Astrocyte (in vitro differentiated cells and primary cell): Measurements from ENCODE around the gene ZFR. TPM values are rescaled to one million over a fixed set of nuclear protein-coding genes. Genes with fewer than 3 reads are reported as not detected.

Experiments
- DNase-seq: peaks from one replicate; pipeline ENCODE4 v3.0.0-alpha.2; 2010; ENCODE audit warnings: low read depth
- FAIRE-seq: peaks from 2 replicates; lab custom pipeline; 2011; peaks lifted over from hg19 to GRCh38; lab: Jason Lieb, UNC
- H2AFZ ChIP-seq: 2 replicates; pipeline ENCODE4 v1.6.0; 2012; ENCODE audit warnings: low read depth, low read length, inconsistent platforms
- H3K27ac ChIP-seq: 2 replicates; pipeline ENCODE4 v1.5.1; 2011; ENCODE audit warnings: low read depth, low read length, inconsistent platforms
- H3K27me3 ChIP-seq: 2 replicates; pipeline ENCODE4 v1.6.0; 2011; ENCODE audit warnings: low read length, inconsistent platforms; ENCODE audit not compliant: insufficient read depth
- H3K36me3 ChIP-seq: 2 replicates; pipeline ENCODE4 v1.5.1; 2011; ENCODE audit warnings: low read length, inconsistent platforms; ENCODE audit not compliant: insufficient read depth
- H3K4me1 ChIP-seq: 2 replicates; pipeline ENCODE4 v1.5.1; 2011; ENCODE audit warnings: low read length, inconsistent platforms; ENCODE audit not compliant: insufficient read depth
- H3K4me2 ChIP-seq: 2 replicates; pipeline ENCODE4 v1.6.0; 2012; ENCODE audit warnings: low read length, inconsistent platforms
- H3K4me3 ChIP-seq: 2 replicates; pipeline ENCODE4 v1.5.1; 2011; ENCODE audit warnings: low read depth, mild to moderate bottlenecking, low read length, inconsistent platforms; ENCODE audit not compliant: insufficient read depth
- H3K79me2 ChIP-seq: 2 replicates; pipeline ENCODE4 v1.6.0; 2012; ENCODE audit warnings: mild to moderate bottlenecking, low read length, inconsistent platforms; ENCODE audit not compliant: insufficient read depth
- H3K9ac ChIP-seq: 2 replicates; pipeline ENCODE4 v1.6.0; 2012; ENCODE audit warnings: mild to moderate bottlenecking, low read length, inconsistent platforms
- H3K9me3 ChIP-seq: 2 replicates; pipeline ENCODE4 v1.5.1; 2012; ENCODE audit warnings: low read depth, mild to moderate bottlenecking, low read length, inconsistent platforms; ENCODE audit not compliant: insufficient read depth
- H4K20me1 ChIP-seq: 2 replicates; pipeline ENCODE4 v1.6.0; 2012; ENCODE audit warnings: low read length, inconsistent platforms; ENCODE audit not compliant: insufficient read depth
- H3K27ac Mint-ChIP-seq: one replicate; pipeline ENCODE4 v1.8.0; 2021; ENCODE audit warnings: mild to moderate bottlenecking, mixed read lengths; ENCODE audit not compliant: unreplicated experiment
- H3K27me3 Mint-ChIP-seq: one replicate; pipeline ENCODE4 v1.8.0; 2021; ENCODE audit warnings: low read depth, mixed read lengths; ENCODE audit not compliant: unreplicated experiment
- H3K36me3 Mint-ChIP-seq: one replicate; pipeline ENCODE4 v1.8.0; 2021; ENCODE audit warnings: low read depth, mixed read lengths; ENCODE audit not compliant: unreplicated experiment
- H3K4me1 Mint-ChIP-seq: one replicate; pipeline ENCODE4 v1.8.0; 2021; ENCODE audit warnings: low read depth, mixed read lengths; ENCODE audit not compliant: unreplicated experiment
- H3K4me3 Mint-ChIP-seq: one replicate; pipeline ENCODE4 v1.8.0; 2021; ENCODE audit warnings: mild to moderate bottlenecking, moderate library complexity, mixed read lengths; ENCODE audit not compliant: unreplicated experiment
- H3K9me3 Mint-ChIP-seq: one replicate; pipeline ENCODE4 v1.8.0; 2021; ENCODE audit warnings: mild to moderate bottlenecking, mixed read lengths; ENCODE audit not compliant: unreplicated experiment
- EZH2 ChIP-seq: IDR thresholded peaks from 2 replicates; pipeline ENCODE4 v1.6.1; 2012; ENCODE audit warnings: mild to moderate bottlenecking, low read length, inconsistent platforms; ENCODE audit not compliant: insufficient read depth
- total RNA-seq: library from RNA; stranded (reverse); gene quantifications from 2 replicates; pipeline ENCODE4 v1.2.1, GENCODE V29; 2021
- TF ChIP-seq, protein P1 (sequence below): IDR thresholded peaks from 2 replicates; pipeline ENCODE4 v1.5.1; 2011; ENCODE audit warnings: low read depth, mild to moderate bottlenecking, inconsistent platforms, low read length, moderate library complexity; ENCODE audit not compliant: insufficient read depth

Gene ZFR
- total RNA-seq, 1 donor from 2014 or later: 68.4 TPM

DNA sequence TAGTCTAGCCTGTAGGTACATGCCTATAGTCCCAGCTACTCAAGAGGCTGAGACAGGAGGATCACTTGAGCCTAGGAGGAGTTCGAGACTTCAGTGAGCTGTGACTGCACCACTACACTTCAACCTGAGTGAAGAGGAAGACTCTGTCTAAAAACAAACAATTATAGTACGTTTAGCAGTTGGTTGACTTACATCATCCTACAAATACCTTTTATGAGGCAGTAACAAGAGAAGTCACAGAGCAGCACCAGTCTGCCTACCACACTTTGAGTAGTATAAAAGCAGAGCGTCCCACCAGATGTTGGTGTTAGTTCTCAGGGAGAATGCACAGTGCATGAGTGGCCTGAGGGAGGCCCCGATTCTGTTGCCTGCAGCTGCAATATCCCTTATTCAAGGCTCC is 16.1 kb downstream of the ZFR start:
- no peak for TF ChIP-seq EZH2
- TF ChIP-seq, protein P1, sequence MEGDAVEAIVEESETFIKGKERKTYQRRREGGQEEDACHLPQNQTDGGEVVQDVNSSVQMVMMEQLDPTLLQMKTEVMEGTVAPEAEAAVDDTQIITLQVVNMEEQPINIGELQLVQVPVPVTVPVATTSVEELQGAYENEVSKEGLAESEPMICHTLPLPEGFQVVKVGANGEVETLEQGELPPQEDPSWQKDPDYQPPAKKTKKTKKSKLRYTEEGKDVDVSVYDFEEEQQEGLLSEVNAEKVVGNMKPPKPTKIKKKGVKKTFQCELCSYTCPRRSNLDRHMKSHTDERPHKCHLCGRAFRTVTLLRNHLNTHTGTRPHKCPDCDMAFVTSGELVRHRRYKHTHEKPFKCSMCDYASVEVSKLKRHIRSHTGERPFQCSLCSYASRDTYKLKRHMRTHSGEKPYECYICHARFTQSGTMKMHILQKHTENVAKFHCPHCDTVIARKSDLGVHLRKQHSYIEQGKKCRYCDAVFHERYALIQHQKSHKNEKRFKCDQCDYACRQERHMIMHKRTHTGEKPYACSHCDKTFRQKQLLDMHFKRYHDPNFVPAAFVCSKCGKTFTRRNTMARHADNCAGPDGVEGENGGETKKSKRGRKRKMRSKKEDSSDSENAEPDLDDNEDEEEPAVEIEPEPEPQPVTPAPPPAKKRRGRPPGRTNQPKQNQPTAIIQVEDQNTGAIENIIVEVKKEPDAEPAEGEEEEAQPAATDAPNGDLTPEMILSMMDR: no peak
- DNase-seq (no peak), FAIRE-seq (no peak)
- Histone ChIP-seq H3K27ac (no peak overlapping the region), H3K27me3 (no peaks in the 10 kb centered on the region), H3K4me3 (no peak overlapping the region), H3K4me2 (no peak overlapping the region), H3K9me3 (no peaks in the 10 kb centered on the region), H3K36me3 (peaks cover 9% of the 10 kb centered on the region), H4K20me1 (peaks cover 91% of the 10 kb centered on the region), H3K79me2 (peaks cover 99% of the 10 kb centered on the region), H2AFZ (no peak overlapping the region), H3K4me1 (no peaks in the 10 kb centered on the region), H3K9ac (no peak overlapping the region)
- H3K4me1 Mint-ChIP-seq: peaks cover 2% of the 10 kb centered on the region
- H3K9me3 Mint-ChIP-seq: no peaks in the 10 kb centered on the region
- no peak overlapping the region for H3K4me3 Mint-ChIP-seq
- peaks cover 7% of the 10 kb centered on the region for H3K36me3 Mint-ChIP-seq
- H3K27ac Mint-ChIP-seq: no peak overlapping the region
- no peaks in the 10 kb centered on the region for H3K27me3 Mint-ChIP-seq

DNA sequence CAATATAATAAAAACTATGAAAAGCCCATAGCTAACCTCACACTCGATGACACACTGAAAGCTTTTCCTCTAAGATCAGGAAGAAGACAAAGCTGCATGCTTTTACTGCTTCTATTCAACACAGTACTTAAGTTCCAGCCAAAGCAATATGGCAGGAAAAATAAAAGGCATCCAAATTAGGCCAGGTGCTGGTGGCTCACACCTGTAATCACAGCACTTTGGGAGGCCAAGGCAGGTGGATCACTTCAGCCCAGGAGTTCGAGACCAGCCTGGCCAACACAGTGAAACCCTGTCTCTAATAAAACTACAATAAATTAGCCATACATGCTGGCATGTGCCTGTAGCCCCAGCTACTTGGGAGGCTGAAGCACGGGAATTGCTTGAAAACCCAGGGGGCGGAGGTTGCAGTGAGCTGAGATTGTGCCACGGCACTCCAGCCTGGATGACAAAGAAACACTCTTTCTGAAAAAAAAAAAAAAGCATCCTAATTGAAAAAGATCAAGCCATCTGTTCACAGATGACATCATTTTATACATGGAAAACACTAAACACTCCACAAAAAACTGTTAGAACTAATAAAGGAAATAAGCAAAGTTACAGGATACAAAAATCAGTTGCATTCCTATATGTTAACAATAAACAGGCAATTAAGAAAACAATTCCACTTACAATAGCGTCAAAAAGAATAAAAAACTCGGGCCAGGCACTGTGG is 17.9 kb downstream of the ZFR start:
- peaks cover 9% of the 10 kb centered on the region for H3K36me3 ChIP-seq
- no peak for DNase-seq
- no peak for FAIRE-seq
- Mint-ChIP-seq H3K27me3 (no peaks in the 10 kb centered on the region), H3K27ac (no peak overlapping the region), H3K4me1 (peaks cover 2% of the 10 kb centered on the region), H3K36me3 (peaks cover 7% of the 10 kb centered on the region), H3K9me3 (no peaks in the 10 kb centered on the region), H3K4me3 (no peak overlapping the region)
- H3K27ac ChIP-seq: no peak overlapping the region
- H3K9me3 ChIP-seq: no peaks in the 10 kb centered on the region
- peaks cover 92% of the 10 kb centered on the region for H4K20me1 ChIP-seq
- no peaks in the 10 kb centered on the region for H3K27me3 ChIP-seq
- H2AFZ ChIP-seq: no peak overlapping the region
- H3K9ac ChIP-seq: no peak overlapping the region
- H3K79me2 ChIP-seq: peaks cover 99% of the 10 kb centered on the region
- TF ChIP-seq, protein P1: no peak
- no peak for TF ChIP-seq EZH2
- no peak overlapping the region for H3K4me3 ChIP-seq
- H3K4me2 ChIP-seq: no peak overlapping the region
- no peaks in the 10 kb centered on the region for H3K4me1 ChIP-seq

DNA sequence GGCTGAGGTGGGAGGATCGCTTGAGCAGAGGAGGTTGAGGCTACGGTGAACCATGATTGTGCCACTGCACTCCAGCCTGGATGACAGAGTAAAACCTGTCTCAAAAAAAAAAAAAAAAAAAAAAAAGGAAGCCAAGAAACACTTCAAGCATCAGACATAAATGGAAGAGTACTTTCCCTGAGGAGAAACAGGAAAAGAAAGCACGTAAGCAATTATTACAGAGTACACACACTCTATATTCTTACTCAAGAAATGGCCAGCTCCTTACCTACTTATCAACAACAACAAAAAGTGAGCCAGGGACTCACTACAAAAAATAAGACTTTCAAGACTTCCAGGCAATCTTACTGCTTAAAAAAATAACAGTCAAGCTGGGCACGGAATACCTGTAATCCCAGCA is 21.8 kb downstream of the ZFR start:
- H3K4me3 Mint-ChIP-seq: no peak overlapping the region

More for the DNA sequence above, 21.8 kb downstream of the ZFR start:
- H3K9ac ChIP-seq: no peak overlapping the region
- peaks cover 84% of the 10 kb centered on the region for H4K20me1 ChIP-seq
- no peak for FAIRE-seq
- no peaks in the 10 kb centered on the region for H3K27me3 ChIP-seq
- H3K4me3 ChIP-seq: no peak overlapping the region
- H3K27ac ChIP-seq: no peak overlapping the region
- DNase-seq: no peak
- peaks cover 6% of the 10 kb centered on the region for H3K4me1 Mint-ChIP-seq
- H3K4me1 ChIP-seq: peaks cover 6% of the 10 kb centered on the region
- H3K9me3 Mint-ChIP-seq: no peaks in the 10 kb centered on the region
- no peak overlapping the region for H2AFZ ChIP-seq
- H3K4me2 ChIP-seq: no peak overlapping the region
- peaks cover 97% of the 10 kb centered on the region for H3K79me2 ChIP-seq
- no peaks in the 10 kb centered on the region for H3K9me3 ChIP-seq
- no peaks in the 10 kb centered on the region for H3K27me3 Mint-ChIP-seq
- H3K36me3 Mint-ChIP-seq: peaks cover 3% of the 10 kb centered on the region
- TF ChIP-seq, protein P1: no peak
- no peak for TF ChIP-seq EZH2
- no peak overlapping the region for H3K27ac Mint-ChIP-seq
- peaks cover under 1% of the 10 kb centered on the region for H3K36me3 ChIP-seq
